ENCODE results near the gene ZSWIM7.

ZSWIM7 gene

GRCh38 chr17:15999141-15999973 is at the start of gene ZSWIM7, which contains the start of gene TTC19:
Gene ZSWIM7, minus strand, starts transcription at chr17:15999704. Its CDS starts 110 bp downstream, at chr17:15999594.
Gene TTC19, plus strand, starts transcription at chr17:15999824. Its CDS starts 25 bp downstream, at chr17:15999849.
- in situ Hi-C loops (cut with HindIII; ENCODE audit: low sequenced_read_pairs) = no loop called here

- in situ Hi-C loops (cut with HindIII; ENCODE audit: low sequenced_read_pairs) = no loop called here
Observed at GRCh38 chr17:16048811-16049449, 49.4 kb upstream of the ZSWIM7 start.

- in situ Hi-C loops (cut with HindIII; ENCODE audit: low sequenced_read_pairs) = no loop called here
Observed at GRCh38 chr17:16046966-16047365, 47.5 kb upstream of the ZSWIM7 start.

DNA sequence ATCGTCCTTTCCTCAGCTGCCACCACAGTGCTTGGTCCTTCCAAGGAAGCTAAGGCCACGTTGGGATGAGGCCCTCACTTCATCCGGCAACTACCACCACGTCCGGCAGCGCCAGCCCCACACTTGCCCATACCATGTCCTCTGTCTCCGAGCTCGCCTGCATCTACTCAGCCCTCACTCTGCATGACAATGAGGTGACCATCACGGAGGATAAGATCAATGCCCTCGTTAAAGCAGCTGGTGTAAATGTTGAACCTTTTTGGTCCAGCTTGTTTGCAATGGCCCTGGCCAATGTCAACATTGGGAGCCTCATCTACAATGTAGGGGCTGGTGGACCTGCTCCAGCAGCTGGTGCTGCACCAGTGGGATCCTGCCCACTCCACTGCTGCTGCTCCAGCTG is 45.0 kb upstream of the ZSWIM7 start:
- in situ Hi-C loops (cut with HindIII; ENCODE audit: low sequenced_read_pairs) = no loop called here

DNA sequence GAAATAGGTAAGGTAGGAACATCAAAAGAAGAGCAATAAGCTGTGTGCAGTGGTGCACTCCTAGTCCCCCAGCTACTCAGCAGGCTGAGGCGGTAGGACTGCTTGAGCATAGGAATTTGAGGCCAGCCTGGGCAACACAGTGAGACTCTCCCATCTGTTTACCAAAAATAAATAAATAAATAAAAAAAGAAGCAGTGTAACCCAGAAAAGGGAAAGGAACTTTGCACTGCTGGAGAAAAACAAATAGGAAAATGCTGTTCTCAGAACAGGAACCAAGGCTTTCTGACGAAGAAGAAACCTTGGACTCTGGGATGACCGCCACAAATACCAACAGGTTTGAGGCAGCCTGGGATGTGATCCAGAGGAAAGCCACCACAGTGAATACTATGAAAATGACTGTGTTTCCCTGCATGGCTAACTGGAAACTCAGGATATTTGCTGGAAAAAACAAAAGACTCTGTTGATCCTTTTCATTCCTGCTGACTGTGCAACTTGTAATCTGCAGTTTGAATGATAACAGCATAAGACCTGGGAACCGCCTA is 41.3 kb upstream of the ZSWIM7 start:
- in situ Hi-C loops (cut with HindIII; ENCODE audit: low sequenced_read_pairs) = no loop called here

DNA sequence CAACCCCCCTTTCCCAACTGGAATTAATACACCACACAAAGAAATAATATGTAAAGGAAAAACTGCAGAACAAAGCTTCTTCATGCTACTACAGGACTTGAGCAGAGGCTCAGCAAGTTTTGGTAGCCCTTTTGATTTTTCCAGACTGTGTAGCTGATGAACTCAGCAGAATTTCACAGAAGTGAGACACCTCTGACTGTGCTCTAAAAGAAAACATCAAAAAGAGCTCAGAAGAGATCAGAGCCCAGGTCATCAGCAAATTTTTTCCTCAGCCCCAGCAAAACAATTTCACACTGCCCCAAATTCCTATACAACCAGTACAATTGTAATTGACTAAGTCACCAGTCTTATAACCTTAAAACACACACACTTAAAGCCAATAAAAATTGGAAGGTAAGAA is 38.1 kb upstream of the ZSWIM7 start:
- in situ Hi-C loops (cut with HindIII; ENCODE audit: low sequenced_read_pairs) = no loop called here

DNA sequence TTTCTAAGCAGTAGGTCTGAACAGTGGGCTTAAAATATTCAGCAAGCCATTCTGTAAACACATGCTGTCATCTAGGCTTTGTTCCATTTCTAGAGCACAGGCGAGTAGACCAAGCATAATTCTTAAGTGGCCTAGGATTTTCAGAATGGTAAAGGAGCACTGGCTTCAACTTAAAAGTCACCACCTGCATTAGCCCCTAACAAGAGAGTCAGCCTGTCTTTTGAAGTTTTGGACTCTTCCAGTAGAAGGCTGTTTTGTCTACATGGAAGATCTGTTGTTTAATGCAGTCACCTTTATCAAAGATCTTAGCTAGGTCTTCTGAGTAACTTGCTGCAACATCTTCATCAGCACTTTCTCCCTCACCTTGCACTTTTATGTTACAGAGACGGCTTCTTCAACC is 36.8 kb upstream of the ZSWIM7 start:
- in situ Hi-C loops (cut with HindIII; ENCODE audit: low sequenced_read_pairs) = no loop called here

DNA sequence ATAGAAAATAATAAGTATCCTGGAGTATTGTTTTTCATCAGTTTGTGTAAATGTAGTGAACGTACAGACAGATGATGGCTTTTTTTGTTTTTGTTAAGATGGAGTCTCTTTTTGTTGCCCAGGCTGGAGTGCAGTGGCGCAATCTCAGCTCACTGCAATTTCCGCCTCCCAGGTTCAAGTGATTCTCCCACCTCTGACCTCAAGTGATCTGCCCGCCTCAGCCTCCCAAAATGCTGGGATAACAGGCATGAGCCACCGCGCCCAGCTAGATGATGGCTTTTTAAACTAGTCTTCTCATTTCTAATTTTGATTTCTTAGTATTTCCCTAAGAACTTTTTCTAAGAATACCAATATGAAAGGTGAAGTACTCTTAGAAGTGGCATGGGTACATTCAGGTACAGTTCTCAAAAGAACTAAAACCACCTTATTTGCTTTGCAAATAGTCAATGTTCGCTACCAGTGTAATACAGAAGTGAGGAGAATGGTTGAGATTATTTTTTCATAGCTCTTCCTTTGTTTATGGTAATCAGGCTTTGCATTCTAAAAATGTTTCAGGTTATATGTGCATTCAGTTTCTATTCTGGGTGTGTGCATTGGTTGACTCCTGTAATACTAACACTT is 34.3 kb upstream of the ZSWIM7 start:
- in situ Hi-C loops (cut with HindIII; ENCODE audit: low sequenced_read_pairs) = no loop called here

GRCh38 chr17:16027708-16028584 is 28.4 kb upstream of the ZSWIM7 start:
- in situ Hi-C loops (cut with HindIII; ENCODE audit: low sequenced_read_pairs) = no loop called here

- in situ Hi-C loops (cut with HindIII; ENCODE audit: low sequenced_read_pairs) = no loop called here
Observed at GRCh38 chr17:16026895-16027294, 27.4 kb upstream of the ZSWIM7 start.

DNA sequence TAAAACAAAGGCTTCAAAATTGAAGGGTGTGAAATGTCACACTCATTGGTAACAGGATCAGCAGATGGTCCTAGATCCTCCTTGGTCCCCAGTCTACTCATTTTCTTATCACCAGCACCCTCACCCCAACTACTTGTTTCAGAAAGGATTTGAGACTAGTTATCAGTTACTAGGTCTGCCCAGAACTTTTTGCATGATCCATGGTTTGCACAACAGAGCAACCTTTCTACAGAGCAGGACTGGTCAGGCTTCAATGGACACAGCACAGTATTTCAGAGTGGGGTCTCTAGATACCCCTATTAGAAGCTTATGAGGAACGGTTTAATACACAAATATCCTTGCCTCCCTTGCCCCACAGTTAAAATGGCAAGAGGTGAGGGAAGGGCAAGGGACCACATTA is 25.7 kb upstream of the ZSWIM7 start:
- in situ Hi-C loops (cut with HindIII; ENCODE audit: low sequenced_read_pairs) = no loop called here

GRCh38 chr17:16023881-16024280 is 24.4 kb upstream of the ZSWIM7 start:
- in situ Hi-C loops (cut with HindIII; ENCODE audit: low sequenced_read_pairs) = loop anchor here (25.0 kb wide), 1 partner anchor 187 kb away; no protein-coding TSS in a partner anchor

DNA sequence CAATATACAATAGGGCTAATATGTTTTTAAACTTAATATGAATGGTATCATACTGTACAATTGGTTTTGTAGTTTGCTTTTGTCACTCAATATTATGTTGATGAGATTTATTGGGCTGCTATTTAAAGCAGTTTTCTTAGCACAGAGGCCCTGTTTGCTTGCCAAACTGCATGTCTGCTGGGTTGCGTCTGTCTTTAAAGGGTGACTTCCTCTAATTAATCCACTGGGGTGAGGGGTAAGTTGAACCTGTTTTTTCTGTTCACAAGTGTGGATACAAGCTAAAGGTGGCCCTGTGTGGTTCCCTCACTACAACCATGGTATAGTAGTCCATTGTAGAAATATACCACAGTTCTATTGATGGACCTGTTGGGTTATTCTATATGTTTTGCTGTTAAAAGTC is 19.8 kb upstream of the ZSWIM7 start:
- in situ Hi-C loops (cut with HindIII; ENCODE audit: low sequenced_read_pairs) = loop anchor here (25.0 kb wide), 1 partner anchor 182 kb away; no protein-coding TSS in a partner anchor

DNA sequence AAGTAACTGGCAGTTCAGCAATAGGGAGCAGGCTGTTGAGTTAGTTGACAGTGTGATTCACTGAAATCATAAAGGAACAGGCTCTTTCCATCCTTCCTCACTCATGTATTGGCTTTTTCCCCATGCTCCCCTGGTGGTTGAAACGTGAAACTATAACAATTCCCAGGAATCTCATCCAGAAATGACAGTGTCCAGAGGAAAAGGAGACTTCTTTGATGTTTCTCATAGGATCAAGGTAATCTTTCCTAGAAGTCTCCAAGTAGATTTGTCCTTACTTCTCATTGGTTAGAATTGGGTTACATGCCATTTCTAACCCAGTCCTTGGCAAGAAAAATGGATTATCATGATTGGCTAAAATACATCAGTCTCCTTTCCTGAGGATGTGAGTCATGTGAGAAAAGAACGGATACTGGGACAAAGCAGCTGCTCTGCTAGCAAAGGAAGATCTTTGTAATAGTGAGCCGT is 14.5 kb upstream of the ZSWIM7 start:
- in situ Hi-C loops (cut with HindIII; ENCODE audit: low sequenced_read_pairs) = loop anchor here (25.0 kb wide), 1 partner anchor 177 kb away; no protein-coding TSS in a partner anchor

DNA sequence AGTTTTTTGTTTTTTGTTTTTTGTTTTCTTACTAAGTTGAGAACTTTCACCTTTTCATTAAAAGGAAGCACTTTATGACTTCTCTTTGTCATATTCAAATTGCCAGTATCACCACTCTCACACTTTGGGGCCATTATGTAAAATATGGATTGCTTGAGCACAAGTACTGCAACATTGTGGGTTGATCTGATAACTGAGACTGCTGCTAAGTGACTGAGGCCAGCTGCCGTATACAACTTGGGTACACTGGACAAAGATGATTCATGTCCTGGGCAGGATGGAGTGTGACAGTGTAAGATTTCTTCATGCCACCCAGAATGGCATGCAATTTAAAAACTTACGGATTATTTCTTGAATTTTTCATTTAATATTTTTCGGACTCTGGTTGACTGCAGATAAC is 7.9 kb upstream of the ZSWIM7 start:
- in situ Hi-C loops (cut with HindIII; ENCODE audit: low sequenced_read_pairs) = loop anchor here (25.0 kb wide), 1 partner anchor 170 kb away; no protein-coding TSS in a partner anchor

- in situ Hi-C loops (cut with HindIII; ENCODE audit: low sequenced_read_pairs) = loop anchor here (25.0 kb wide), 1 partner anchor 168 kb away; no protein-coding TSS in a partner anchor
Observed at GRCh38 chr17:16005636-16006035, 6.1 kb upstream of the ZSWIM7 start.

- in situ Hi-C loops (cut with HindIII; ENCODE audit: low sequenced_read_pairs) = loop anchor here (25.0 kb wide), 1 partner anchor 167 kb away; no protein-coding TSS in a partner anchor
Observed at GRCh38 chr17:16003841-16004240, 4.3 kb upstream of the ZSWIM7 start.

DNA sequence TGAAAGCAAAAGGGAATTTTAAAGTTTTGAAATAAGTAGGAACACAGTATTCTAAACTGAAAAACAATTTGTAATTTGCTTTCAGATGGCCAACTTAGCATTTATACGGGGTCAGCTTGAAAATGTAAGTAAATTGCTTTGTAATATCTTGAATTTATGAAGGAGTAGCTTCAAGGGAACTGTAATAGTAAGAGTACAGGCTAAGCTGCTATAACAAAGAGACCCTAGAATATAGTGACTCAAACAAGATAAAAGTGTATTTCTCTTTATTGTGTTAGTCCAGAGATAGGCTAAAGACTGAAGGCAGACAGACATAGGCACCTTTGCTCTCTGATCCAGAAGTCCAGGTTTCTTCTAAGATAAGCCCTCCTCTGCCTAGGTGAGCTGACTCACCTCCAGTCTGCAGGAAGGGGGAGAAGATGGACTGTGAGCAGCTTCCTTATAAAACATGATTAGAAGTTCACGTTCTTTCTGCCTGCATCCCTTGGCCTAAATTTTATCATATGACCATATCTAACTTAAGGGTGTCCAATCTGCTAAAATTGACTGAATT is 3.3 kb upstream of the ZSWIM7 start:
- in situ Hi-C loops (cut with HindIII; ENCODE audit: low sequenced_read_pairs) = loop anchor here (25.0 kb wide), 1 partner anchor 165 kb away; no protein-coding TSS in a partner anchor

GRCh38 chr17:16001226-16001897 is 1.9 kb upstream of the ZSWIM7 start:
- in situ Hi-C loops (cut with HindIII; ENCODE audit: low sequenced_read_pairs) = loop anchor here (25.0 kb wide), 1 partner anchor 164 kb away; no protein-coding TSS in a partner anchor
